Middle frontal gyrus (tissue), 1 donor: ENCODE data around the gene GRWD1.
A peak's percentile ranks its signal among the peaks of the same experiment; 100 is the strongest.
"Not testable (repeated sequence)": the region's sequence is repeated elsewhere in the genome, so short reads cannot be mapped to it uniquely, and the experiment has no call there.

Source experiments
- DNase-seq: peaks from one replicate; pipeline ENCODE4 v3.0.0-alpha.2; 2015; ENCODE audit warnings: low spot score; ENCODE audit errors: extremely low spot score

Gene GRWD1

DNA sequence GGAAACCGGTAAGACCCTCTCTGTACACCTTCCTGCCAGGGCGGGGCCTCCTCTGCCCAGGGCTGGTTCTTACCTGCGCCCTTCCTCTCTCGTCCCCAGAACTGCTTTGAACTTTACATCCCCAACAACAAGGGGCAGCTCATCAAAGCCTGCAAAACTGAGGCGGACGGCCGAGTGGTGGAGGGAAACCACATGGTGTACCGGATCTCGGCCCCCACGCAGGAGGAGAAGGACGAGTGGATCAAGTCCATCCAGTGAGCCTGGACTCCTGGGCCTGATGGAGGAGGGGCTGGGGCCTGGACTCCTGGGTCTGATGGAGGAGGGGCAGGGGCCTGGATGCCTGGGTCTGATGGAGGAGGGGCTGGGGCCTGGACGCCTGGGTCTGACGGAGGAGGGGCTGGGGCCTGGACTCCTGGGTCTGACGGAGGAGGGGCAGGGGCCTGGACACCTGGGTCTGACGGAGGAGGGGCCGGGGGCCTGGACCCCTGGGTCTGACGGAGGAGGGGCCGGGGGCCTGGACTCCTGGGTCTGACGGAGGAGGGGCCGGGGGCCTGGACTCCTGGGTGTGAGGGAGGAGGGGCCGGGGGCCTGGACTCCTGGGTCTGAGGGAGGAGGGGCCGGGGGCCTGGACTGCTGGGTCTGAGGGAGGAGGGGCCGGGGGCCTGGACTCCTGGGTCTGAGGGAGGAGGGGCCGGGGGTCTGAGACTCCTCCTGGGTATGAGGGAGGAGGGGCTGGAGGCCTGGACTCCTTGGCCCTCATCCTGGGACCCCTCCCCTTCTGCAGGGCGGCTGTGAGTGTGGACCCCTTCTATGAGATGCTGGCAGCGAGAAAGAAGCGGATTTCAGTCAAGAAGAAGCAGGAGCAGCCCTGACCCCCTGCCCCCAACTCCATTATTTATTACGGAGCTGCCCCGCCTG lies 32.8 kb downstream of the GRWD1 start:
- no peak for DNase-seq

DNA sequence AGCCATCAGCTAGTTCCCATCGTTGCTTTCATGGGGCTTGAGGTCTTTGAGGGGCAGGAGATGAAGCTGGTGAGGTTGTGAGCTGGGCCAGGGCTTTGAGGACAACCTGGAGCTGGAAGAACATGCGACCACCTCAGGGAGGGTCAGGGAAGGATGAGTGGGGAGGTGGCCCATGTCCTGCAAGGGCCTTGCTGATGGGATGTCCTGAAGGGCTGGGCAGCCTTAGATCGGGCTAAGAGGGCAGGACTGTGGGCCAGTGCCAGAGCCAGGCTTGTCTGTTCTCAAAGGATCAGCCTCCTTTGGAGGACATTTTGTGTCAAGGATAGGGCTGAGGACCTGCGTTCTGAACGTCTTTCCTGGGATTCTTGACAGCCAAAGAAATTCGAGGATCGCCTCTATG lies 33.9 kb downstream of the GRWD1 start:
- DNase-seq: no peak

DNA sequence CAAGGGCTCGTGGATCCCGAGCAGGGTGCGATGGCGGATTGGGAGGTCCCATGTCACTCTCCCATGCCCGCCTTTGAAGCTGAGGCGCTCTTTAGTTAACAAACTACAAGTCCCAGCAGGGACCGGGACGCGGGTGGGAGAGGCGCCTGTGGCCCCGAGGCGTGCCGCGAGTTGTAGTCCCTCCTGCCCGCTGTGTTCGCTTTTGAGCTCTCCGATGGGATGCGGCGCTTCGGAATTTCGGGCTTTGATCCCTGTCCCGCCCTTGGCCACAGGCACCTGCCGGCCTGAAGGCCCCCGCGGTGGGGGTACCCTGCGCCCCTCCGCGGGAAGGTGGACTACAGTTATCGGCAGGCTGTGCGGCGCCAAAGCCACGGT lies 34.4 kb downstream of the GRWD1 start:
- peak; percentile 53 for DNase-seq

DNA sequence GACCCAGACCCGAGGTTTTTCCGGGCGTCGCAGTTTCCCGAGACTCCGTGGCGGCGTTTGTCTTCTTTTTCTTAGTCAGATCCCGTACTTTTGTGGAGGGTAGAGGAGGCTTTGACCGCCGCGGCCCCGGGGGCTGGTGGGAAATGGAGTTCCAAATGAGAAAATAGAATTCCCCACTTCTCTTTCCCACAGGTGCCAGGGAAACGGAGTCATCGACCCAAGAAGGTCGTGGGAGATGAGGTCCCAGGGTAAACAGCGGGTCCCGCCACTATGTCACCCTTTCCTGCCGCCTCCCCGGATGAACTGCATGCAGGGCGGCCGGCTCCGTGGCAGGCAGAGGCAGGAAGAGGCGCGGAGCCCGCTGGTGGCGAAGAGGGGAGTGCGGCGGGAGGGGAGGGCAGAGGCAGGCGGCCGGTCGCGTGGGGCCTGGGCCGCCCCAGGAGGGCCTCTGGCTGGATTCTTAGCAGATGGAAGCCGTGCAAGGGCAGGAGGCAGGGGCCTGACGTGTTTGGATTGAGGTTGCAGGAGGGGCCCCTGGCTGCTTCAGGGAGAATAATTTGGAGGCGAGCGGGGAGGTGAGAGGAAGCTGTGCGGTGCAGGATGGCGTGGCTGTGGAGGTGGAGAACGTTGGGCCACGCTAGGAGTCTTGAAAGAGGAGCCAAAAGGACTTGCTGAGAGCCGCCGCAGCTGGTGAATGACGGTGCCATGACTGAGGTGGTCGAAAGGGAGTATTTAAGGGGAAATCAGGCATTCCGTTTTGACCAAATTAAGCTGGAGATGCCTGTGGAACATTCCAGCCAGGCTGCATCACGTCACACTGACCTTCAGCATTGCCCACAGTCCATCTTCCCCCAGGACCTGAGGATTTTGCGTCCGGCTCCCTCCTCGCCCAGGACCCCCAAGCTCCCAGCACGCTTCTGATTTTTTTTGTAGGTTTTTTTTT lies 35.0 kb downstream of the GRWD1 start:
- DNase-seq: no peak

DNA sequence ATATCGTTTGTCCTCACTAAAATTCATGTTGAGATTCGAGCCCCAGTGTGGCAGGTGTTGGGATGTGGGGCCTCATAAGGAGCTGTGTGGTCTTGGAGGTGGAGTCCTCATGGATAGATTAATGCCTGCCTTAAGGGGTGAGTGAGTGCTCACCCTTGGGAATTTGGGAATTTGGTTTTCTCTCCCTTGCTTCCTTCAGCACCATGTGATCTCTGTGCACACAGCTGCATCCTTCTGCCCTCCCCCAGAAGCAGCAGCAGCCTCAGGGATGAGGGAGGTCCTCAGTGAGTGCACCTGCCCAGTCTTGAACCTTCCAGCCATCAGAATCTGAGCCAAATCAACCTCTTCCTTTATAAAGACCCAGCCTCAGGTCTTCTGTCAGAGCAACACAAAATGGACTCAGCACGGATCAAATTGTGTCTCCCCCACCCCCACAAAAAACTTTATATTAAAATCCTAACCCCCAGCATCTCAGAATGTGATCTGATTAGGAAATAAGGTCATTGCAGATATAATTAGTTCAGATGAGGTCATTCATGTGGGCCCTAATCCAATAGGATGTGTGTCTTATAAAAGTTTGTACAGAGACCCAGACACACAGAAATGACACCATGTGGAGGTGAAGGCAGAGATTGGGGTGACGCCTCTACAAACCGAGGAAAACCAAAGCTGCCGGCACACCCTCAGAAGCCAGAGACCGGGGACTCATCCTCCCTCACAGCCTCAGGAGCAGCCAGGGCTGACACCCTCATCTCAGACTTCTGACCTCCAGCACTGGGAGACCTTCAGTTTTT lies 36.3 kb downstream of the GRWD1 start:
- DNase-seq: no peak

DNA sequence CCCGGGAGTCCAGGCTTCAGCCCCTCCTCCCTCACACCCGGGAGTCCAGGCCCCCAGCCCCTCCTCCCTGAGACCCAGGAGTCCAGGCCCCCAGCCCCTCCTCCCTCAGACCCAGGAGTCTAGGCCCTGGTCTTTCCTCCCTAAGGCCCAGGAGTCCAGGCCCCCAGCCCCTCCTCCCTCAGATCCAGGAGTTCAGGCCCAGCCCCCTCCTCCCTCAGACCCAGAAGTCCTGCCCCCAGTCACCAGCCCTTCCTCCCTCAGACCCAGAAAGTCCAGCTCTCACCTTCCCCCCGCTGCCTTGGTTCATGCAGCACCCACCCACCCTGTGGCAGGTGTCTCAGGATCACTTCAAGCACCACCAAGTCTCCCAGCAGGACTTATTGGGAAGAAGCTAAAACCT lies 37.5 kb downstream of the GRWD1 start:
- DNase-seq: no peak

DNA sequence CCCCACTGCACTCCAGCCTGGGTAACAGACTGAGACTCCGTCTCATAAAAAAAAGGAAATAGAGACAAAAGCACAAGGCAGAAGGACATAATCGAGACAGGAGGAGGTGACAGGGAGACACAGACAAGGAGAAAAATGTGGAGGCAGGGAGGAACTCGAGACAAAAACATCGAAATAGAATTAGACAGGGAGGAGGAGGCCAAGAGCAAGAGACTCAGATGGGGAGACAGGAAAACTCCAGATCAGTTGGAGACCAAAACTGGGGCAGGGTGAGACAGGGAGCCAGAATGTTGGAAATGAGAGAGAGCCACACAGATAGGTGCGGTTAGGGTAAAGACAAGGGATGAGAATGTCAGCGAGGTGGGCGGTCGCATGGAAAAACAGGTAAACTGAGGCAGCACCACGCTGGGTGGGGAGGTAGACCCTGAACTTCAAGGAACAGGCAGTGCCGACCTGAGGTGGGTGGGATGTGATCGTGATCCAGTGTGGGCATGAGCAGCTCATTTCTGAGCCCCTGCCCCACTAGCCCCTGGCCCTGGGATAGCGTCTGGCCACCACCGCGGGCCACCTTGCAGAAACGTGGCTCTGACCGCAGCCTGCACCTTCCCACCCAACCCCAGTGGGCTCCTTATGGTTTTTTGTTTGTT lies 38.6 kb downstream of the GRWD1 start:
- no peak for DNase-seq

DNA sequence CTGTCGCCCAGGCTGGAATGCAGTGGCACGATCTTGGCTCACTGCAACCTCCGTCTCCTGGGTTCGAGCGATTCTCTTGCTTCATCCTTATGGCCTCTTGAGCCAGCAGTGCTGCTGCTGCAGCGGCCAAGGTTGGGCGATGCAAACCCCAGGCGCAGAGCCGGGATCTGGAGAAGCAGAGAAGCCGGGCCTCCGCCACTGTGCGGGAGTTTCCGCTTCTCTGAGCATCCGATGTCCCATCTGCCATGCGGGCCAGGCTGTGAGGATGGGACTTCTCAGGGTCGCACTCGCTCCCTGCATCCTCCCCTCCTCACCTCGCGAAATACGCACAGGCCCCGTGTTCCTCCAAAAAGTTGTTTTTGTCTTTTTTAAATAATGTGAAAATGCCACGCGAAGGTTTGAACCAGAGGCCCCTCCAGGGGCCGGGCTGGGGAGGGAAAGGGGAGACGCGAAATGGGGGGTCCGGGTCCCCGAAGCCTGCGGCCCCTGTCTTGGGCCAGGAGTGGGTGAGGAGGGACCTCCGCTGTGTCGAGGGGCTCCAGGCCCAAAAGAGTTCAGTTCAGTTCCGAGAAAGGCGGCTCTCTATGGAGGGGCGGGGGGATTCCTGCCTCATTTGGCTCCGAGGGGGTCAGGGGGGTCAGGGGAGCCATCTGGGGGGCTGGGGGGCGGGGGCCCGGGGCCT lies 39.3 kb downstream of the GRWD1 start:
- no peak for DNase-seq

DNA sequence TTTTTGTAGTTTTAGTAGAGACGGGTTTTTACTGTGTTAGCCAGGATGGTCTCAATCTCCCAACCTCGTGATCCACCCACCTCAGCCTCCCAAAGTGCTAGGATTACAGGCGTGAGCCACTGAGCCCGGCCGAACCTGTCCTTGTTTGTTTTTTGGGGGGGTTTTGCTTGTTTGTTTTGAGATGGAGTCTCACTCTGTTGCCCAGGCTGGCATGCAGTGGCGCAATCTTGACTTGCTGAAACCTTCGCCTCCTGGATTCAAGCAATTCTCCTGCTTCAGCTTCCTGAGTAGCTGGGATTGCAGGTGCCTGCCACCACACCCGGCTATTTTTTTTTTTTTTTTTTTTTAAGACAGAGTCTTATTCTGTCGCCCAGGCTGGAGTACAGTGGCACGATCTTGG lies 40.9 kb downstream of the GRWD1 start:
- DNase-seq: not testable (repeated sequence)

DNA sequence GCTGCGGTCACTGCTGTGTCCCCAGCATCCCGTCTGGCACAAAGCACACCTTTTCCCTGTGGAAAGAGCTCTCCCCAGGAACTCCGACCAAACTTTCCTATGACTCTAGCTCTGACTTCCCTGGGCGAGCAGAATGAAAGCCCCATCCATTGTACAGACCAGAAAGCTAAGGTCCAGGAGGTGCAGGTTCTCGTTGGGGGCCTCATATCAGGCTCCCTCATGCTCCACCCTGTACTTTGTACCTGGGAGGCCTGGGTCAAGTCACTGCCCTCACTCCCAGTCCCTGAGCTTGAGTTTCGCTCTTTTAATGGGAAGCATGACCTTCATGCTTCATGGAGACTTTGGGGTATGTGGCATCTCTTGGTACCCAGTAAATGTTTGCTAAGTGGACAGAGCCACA lies 41.8 kb downstream of the GRWD1 start:
- DNase-seq: no peak

DNA sequence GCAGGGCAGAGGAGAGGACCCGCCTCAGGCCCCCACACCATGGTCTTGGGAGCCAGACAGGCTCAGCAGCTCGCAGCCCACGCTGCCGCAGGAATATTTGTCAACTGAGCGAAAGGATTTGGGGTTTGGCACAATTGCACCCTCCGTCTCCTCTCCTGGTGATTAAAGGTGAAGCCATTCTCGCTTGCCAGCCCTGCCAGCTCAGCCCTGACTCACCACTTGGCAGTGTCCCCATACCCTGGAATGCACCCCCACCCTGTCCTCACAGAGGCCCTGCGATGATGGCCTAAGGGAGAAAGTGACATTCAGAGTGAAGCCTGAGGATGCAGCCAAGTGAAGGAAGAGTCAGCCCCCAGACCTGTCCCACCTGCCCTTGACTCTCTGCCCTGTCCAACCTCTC lies 42.2 kb downstream of the GRWD1 start:
- DNase-seq: no peak

DNA sequence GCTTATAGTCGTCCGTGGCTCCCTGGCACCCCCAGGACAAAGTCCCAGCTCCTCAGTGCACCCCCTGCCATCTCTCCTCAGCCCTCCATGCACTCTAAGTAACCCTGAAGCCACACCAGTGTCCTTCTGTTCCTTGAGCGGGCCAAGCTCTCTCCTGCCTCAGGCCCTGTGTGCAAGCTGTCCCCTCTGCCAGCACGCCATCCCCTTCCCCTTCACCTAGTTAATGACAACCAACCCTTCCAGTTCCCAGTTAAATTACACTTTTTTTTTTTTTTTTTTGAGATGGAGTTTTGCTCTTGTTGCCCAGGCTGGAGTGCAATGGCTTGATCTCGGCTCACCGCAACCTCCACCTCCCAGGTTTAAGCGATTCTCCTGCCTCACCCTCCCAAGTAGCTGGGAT lies 42.7 kb downstream of the GRWD1 start:
- not testable (repeated sequence) for DNase-seq

DNA sequence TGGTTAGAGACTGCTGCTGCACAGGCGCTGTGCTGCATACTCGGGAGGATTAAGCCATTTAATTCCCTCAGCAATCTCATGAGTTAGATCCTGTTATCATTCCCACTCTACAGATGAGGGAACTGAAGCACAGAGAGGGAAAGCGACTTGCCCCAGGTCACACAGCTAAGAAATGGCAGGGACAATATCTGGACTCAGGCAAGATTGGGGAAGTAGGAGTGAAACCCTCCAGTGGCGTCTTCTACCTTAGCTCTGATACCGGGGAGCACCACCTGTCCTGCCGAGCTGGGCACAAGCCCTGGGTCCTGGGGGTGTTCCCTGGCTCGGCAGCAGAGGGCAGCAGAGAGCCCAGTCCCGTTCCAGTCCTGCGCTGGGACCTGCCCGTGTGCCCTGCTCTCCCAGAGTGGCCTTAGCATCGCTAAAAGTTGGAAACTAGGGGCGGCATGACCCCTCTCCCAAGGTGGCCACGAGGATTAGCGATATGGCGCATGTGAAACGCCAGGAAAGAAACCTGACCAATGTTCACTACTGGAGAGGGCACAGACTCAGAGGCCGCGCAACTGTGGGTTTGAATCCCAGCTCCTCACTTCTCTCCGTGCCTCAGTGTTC lies 43.9 kb downstream of the GRWD1 start:
- no peak for DNase-seq

DNA sequence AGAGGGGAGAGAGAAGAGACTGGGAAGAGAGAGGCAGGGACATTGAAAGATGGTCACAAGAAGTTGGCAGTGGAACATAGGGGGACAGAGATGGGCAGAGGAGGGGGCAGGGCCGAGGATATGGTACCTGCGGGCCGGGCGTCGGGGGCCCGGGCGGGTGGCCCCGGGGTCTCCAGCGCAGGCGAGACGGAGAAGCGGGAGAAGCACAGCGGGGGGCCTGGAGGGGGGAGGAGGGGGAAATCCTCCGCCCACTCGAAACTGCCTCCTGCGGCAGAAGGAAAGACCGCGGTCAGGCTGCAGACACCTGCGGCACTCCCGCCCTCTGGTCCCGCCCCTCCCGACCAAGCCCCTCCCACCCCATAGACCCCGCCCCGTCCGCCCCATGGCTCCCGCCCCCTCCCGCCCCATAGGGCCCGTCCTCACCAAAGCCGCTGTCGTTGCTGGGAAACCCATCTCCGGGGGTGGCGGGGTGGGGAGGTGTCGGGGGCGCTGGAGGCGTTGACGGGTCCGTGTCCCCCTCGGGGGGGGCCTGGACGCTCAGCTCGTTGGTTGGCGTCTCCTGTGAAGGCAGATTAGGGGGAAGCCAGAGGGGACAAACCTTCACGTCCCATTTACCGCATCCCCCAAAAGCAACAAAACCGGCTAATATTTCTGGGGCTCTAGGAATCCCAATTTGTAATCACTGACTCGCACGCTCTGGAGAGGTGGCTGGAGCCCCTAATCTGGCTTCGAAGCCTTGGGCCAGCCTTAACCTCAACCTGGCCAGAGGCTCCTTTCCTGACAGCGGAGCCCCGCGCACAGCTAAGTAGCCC lies 45.4 kb downstream of the GRWD1 start:
- no peak for DNase-seq

DNA sequence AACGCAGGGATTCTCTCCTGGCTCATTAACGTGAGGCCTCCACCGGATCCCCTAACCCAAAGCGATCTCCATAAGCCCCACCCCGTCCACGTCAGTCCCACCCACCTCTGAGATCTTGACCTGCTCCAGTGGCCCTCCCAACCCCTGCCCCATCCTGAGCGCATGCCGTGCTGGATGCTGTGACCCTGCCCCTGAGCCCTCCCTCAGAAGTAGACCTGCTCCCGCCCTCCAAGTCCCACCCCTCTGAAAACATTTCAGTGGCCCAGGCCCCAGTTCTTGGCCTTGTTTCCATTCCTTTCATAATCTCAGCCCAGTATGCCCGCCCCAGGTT lies 46.0 kb downstream of the GRWD1 start:
- no peak for DNase-seq

DNA sequence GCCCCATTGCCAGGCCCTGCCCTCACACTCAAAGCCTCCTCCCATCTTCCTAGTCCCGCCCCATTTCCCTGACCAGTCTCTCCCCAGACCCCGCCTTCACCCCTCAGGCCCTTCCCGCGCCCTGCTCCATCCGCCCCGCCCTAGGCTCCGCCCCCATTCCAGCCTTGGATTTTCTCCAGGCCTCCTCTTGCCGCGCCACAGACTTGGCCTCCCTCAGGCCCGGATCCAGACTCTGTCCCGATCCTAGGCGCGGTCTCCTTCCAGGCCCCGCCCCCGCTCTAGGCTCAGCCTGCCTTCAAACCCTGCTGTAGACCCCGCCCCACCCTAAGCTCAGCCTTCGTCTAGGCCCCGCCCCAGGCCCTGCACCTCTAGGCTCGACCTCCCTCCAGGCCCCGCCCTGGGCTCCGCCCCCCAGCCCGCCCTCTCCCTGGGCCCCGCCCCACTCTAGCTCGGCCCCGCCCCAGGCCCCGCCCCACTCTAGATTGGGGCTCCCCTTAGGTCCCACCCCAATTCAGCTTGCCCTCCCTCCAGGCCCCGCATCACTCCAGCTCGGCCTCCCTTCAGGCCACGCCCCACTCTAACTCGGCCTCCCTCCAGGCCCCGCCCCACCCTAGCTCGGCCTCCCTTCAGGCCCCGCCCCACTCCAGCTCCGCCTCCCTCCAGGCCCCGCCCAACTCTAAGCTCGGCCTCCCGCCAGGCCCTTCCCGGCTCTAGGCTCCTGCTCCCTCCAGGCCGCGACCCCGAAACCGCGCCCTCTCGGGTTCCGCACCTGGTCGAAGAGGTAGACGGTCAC lies 47.3 kb downstream of the GRWD1 start:
- peak; percentile 54 for DNase-seq

DNA sequence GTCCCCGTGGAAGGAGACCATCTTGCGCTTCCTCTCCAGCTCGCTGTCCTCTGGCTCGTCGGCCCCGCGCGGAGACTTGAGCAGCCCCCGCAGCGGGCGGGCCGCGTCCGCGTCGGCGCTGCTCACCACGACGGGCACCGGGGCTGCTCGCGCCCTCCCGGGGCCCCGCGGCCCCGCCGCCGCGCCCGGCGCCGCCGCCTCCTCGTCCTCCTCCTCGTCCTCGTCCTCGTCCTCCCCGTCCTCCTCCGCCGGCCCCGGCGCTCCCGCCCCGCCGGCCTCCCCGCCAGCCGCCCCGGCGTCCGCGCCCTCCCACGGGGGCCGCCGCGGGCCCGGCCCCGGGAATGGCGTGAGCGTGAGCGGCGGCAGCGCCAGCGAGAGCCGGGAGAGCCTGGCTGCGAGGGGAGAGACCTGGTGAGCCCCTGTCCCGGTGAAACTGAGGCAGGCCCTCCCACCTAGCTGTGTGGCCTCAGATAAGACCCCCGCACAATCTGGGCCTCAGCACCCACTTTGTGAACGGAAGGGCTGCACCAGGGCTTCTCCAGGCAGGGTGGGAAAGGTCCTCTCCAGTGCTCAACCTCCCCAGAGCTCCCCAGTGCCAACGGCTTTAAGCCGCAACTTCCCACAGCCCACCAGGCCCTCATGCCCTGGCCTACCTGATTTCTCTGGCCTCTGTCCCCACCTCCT lies 48.1 kb downstream of the GRWD1 start:
- DNase-seq: no peak

DNA sequence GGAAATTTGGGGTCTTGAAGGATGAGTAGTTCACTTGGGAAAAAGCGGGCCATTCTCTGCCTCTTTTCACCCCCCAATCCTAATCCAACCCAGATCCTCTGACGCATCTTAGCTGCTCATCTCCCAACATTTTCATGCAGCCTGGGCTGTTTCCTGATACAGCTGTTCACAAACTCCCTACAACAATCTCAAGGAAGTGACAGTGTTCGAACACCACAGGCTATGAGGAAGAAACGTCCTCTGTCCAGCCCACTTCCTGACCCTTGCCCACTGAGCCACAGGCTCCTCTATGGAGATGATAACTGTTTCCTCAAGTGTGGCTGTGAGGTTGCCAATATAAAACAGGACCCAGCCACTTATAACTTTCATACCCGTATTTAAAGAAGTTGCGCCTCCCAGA lies 49.6 kb downstream of the GRWD1 start:
- DNase-seq: no peak
